HEK293 (cell line): ENCODE results near the gene ITGA3.

Source experiments
- CTCF ChIA-PET: fragments of 350-600 bp; formaldehyde crosslinking; extraction: SDS; loops from one replicate; lab custom pipeline; 2021; ENCODE audit warnings: antibody characterized with exemption; lab: Yijun Ruan, JAX
- POLR2A ChIA-PET: fragments of 300-600 bp; formaldehyde crosslinking; extraction: SDS; loops from one replicate; lab custom pipeline; 2020; ENCODE audit warnings: antibody characterized with exemption, inconsistent platforms; lab: Yijun Ruan, JAX
- H3K27ac ChIP-seq: fragments of 200-500 bp; sonication (Bioruptor generic); 2 replicates; pipeline ENCODE4 v1.5.1; 2014; ENCODE audit warnings: low read depth, low read length, control low read depth, inconsistent platforms; ENCODE audit errors: extremely low read depth
- H3K36me3 ChIP-seq, 2 experiments: fragments of 200-500 bp in 1 of 2; sonication (Bioruptor generic) in 1 of 2; 1 replicate in 1 of 2; 2 replicates in 1 of 2; pipeline ENCODE4 v1.5.1; 2014 to 2017; ENCODE audit warnings: inconsistent platforms in 2 of 2, low read length in 2 of 2; ENCODE audit not compliant: control insufficient read depth in 2 of 2, insufficient read depth in 1 of 2
- H3K4me1 ChIP-seq: fragments of 200-500 bp; sonication (Bioruptor generic); 2 replicates; pipeline ENCODE4 v1.5.1; 2014; ENCODE audit warnings: mild to moderate bottlenecking, low read length, inconsistent platforms; ENCODE audit not compliant: control insufficient read depth, insufficient read depth
- H3K4me3 ChIP-seq: 2 replicates; pipeline ENCODE4 v1.5.1; 2011; ENCODE audit warnings: low read depth, mild to moderate bottlenecking, control low read depth, low read length, moderate library complexity
- H3K9me3 ChIP-seq: fragments of 200-500 bp; sonication (Bioruptor generic); 2 replicates; pipeline ENCODE4 v1.5.1; 2014; ENCODE audit warnings: low read depth, low read length, inconsistent platforms; ENCODE audit not compliant: control insufficient read depth, insufficient read depth
- SP2 ChIP-seq: fragments of 450-650 bp; formaldehyde crosslinking; IDR thresholded peaks from 2 replicates; pipeline ENCODE4 v1.5.1; 2016; ENCODE audit warnings: missing biosample characterization, missing genetic modification characterization
- ZBTB1 ChIP-seq: fragments of 450-650 bp; formaldehyde crosslinking; IDR thresholded peaks from 2 replicates; pipeline ENCODE4 v1.5.1; 2016; ENCODE audit warnings: missing biosample characterization, missing genetic modification characterization
- ZBTB17 ChIP-seq: fragments of 450-650 bp; formaldehyde crosslinking; IDR thresholded peaks from 2 replicates; pipeline ENCODE4 v1.5.1; 2016; ENCODE audit warnings: missing biosample characterization, missing genetic modification characterization
- ZBTB48 ChIP-seq: fragments of 450-650 bp; formaldehyde crosslinking; IDR thresholded peaks from 2 replicates; pipeline ENCODE4 v1.5.1; 2016; ENCODE audit warnings: missing biosample characterization, missing genetic modification characterization
- ZNF114 ChIP-seq: fragments of 450-650 bp; formaldehyde crosslinking; IDR thresholded peaks from 2 replicates; pipeline ENCODE4 v1.5.0; 2017; ENCODE audit warnings: missing biosample characterization, missing genetic modification characterization
- ZNF558 ChIP-seq: fragments of 450-650 bp; formaldehyde crosslinking; IDR thresholded peaks from 2 replicates; pipeline ENCODE4 v1.5.1; 2016; ENCODE audit warnings: missing biosample characterization, missing genetic modification characterization
- ZNF660 ChIP-seq: fragments of 450-650 bp; IDR thresholded peaks from 2 replicates; pipeline ENCODE4 v1.5.1; 2018; ENCODE audit warnings: missing biosample characterization, mild to moderate bottlenecking, missing genetic modification characterization
- ZNF768 ChIP-seq: fragments of 450-650 bp; formaldehyde crosslinking; IDR thresholded peaks from 2 replicates; pipeline ENCODE4 v1.5.1; 2018; ENCODE audit warnings: missing biosample characterization, mild to moderate bottlenecking, missing genetic modification characterization
- TF ChIP-seq, protein P1 (sequence below): fragments of 450-650 bp; formaldehyde crosslinking; optimal IDR thresholded peaks from 2 replicates; pipeline ENCODE3; 2016; ENCODE audit warnings: missing biosample characterization, mild to moderate bottlenecking, missing genetic modification characterization
- TF ChIP-seq, protein P2 (sequence below): fragments of 450-650 bp; formaldehyde crosslinking; conservative IDR thresholded peaks from 2 replicates; pipeline ENCODE4 v1.5.1; 2016; ENCODE audit warnings: low read depth, missing biosample characterization, missing genetic modification characterization
- TF ChIP-seq, protein P3 (sequence below): sonication (generic); formaldehyde crosslinking; IDR thresholded peaks from 2 replicates; pipeline ENCODE4 v1.8.1; 2022; ENCODE audit warnings: mild to moderate bottlenecking, moderate library complexity, missing genetic modification reagents
- TF ChIP-seq, protein P4 (sequence below): fragments of 450-650 bp; formaldehyde crosslinking; IDR thresholded peaks from 2 replicates; pipeline ENCODE4 v1.5.1; 2016; ENCODE audit warnings: missing biosample characterization, missing genetic modification characterization

ITGA3 gene

GRCh38 chr17:50055426-50056216, at the start of gene ITGA3 (continued):
- TF ChIP-seq, protein P1, sequence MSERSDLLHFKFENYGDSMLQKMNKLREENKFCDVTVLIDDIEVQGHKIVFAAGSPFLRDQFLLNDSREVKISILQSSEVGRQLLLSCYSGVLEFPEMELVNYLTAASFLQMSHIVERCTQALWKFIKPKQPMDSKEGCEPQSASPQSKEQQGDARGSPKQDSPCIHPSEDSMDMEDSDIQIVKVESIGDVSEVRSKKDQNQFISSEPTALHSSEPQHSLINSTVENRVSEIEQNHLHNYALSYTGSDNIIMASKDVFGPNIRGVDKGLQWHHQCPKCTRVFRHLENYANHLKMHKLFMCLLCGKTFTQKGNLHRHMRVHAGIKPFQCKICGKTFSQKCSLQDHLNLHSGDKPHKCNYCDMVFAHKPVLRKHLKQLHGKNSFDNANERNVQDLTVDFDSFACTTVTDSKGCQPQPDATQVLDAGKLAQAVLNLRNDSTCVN, result no peak
- TF ChIP-seq ZNF114 (tag by site-specific recombination), result no peak
- peak; percentile 19; the same call in 1 of the 2 replicates for TF ChIP-seq ZBTB48 (tag by site-specific recombination)
- TF ChIP-seq, protein P2, sequence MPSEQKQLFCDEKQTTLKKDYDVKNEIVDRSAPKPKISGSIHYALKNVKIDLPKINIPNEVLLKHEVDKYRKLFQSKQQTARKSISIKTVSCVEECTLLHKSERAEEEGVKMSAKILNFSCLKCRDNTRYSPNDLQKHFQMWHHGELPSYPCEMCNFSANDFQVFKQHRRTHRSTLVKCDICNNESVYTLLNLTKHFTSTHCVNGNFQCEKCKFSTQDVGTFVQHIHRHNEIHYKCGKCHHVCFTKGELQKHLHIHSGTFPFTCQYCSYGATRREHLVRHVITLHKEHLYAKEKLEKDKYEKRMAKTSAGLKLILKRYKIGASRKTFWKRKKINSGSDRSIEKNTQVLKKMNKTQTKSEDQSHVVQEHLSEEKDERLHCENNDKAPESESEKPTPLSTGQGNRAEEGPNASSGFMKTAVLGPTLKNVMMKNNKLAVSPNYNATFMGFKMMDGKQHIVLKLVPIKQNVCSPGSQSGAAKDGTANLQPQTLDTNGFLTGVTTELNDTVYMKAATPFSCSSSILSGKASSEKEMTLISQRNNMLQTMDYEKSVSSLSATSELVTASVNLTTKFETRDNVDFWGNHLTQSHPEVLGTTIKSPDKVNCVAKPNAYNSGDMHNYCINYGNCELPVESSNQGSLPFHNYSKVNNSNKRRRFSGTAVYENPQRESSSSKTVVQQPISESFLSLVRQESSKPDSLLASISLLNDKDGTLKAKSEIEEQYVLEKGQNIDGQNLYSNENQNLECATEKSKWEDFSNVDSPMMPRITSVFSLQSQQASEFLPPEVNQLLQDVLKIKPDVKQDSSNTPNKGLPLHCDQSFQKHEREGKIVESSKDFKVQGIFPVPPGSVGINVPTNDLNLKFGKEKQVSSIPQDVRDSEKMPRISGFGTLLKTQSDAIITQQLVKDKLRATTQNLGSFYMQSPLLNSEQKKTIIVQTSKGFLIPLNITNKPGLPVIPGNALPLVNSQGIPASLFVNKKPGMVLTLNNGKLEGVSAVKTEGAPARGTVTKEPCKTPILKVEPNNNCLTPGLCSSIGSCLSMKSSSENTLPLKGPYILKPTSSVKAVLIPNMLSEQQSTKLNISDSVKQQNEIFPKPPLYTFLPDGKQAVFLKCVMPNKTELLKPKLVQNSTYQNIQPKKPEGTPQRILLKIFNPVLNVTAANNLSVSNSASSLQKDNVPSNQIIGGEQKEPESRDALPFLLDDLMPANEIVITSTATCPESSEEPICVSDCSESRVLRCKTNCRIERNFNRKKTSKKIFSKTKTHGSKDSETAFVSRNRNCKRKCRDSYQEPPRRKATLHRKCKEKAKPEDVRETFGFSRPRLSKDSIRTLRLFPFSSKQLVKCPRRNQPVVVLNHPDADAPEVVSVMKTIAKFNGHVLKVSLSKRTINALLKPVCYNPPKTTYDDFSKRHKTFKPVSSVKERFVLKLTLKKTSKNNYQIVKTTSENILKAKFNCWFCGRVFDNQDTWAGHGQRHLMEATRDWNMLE (tag by site-specific recombination), result 0 out of 2 replicates have a peak, but pooled peaks have one; percentile 28
- TF ChIP-seq, protein P3, sequence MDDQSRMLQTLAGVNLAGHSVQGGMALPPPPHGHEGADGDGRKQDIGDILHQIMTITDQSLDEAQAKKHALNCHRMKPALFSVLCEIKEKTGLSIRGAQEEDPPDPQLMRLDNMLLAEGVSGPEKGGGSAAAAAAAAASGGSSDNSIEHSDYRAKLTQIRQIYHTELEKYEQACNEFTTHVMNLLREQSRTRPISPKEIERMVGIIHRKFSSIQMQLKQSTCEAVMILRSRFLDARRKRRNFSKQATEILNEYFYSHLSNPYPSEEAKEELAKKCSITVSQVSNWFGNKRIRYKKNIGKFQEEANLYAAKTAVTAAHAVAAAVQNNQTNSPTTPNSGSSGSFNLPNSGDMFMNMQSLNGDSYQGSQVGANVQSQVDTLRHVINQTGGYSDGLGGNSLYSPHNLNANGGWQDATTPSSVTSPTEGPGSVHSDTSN (CRISPR knock-in tag), result no peak
- TF ChIP-seq, protein P4, sequence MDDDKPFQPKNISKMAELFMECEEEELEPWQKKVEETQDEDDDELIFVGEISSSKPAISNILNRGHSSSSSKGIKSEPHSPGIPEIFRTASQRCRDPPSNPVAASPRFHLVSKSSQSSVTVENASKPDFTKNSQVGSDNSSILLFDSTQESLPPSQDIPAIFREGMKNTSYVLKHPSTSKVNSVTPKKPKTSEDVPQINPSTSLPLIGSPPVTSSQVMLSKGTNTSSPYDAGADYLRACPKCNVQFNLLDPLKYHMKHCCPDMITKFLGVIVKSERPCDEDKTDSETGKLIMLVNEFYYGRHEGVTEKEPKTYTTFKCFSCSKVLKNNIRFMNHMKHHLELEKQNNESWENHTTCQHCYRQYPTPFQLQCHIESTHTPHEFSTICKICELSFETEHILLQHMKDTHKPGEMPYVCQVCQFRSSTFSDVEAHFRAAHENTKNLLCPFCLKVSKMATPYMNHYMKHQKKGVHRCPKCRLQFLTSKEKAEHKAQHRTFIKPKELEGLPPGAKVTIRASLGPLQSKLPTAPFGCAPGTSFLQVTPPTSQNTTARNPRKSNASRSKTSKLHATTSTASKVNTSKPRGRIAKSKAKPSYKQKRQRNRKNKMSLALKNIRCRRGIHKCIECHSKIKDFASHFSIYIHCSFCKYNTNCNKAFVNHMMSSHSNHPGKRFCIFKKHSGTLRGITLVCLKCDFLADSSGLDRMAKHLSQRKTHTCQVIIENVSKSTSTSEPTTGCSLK (tag by site-specific recombination), result no peak
- peak; percentile 90 for TF ChIP-seq SP2
- no peak for TF ChIP-seq ZNF558 (tag by site-specific recombination)
- peak; percentile 56; the same call in 1 of the 2 replicates for TF ChIP-seq ZBTB1 (tag by site-specific recombination)
- peak; percentile 90; the same call in 1 of the 2 replicates for TF ChIP-seq ZNF768
- TF ChIP-seq ZBTB17 (tag by site-specific recombination), result peak; percentile 52

DNA sequence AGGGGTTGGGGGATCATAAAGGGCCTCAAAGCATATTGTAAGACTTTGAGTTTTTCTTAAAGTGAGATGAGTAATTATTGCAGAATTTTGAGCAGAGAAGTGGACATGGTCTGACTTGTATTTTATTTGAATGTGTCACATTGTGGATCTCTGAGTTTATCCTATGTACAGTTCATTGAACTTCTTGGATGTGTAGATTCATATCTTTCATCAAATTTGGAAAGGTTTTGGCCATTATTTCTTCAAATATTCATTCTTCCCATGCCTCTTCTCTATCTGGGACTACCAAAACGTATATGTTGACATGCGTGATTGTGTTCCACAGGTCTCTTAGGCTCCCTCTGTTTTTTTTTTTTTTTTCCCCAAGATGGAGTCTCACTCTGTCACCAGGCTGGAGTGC, 46.6 kb upstream of the ITGA3 start:
- TF ChIP-seq ZNF660 (tag by site-specific recombination) (no peak), ZNF558 (tag by site-specific recombination) (peak; percentile 100)
- ChIA-PET CTCF (interaction anchor here (0.6 to 2.2 kb wide), 3 partner anchors 11 to 133 kb away, joined by 3 to 27 read pairs (median 3); no protein-coding TSS in a partner anchor), POLR2A (no interaction called here)
- Histone ChIP-seq H3K4me1 (no peaks in the 10 kb centered on the region), H3K4me3 (no peak overlapping the region), H3K36me3 (no peaks in the 10 kb centered on the region), H3K9me3 (no peaks in the 10 kb centered on the region), H3K27ac (no peak overlapping the region)
